DOHH2 (cell line): Measurements from ENCODE around the gene VWA3B.

ENCODE experiments used
- H3F3A ChIP-seq: fragments of 200-600 bp; sonication (generic), shearing (Covaris generic); 2 replicates; pipeline ENCODE4 v1.6.0; 2016; ENCODE audit warnings: antibody characterized with exemption, mild to moderate bottlenecking; ENCODE audit not compliant: control insufficient read depth, insufficient read depth
- H3K27ac ChIP-seq: fragments of 200-600 bp; sonication (generic); 2 replicates; pipeline ENCODE4 v1.5.1; 2014; ENCODE audit warnings: low read depth, mild to moderate bottlenecking, low read length, moderate library complexity
- H3K27me3 ChIP-seq: fragments of 200-600 bp; sonication (generic); 2 replicates; pipeline ENCODE4 v1.6.1; 2014; ENCODE audit warnings: mild to moderate bottlenecking, low read length, mixed read lengths; ENCODE audit not compliant: control insufficient read depth
- H3K36me3 ChIP-seq: fragments of 200-600 bp; sonication (generic); 2 replicates; pipeline ENCODE4 v1.6.1; 2014; ENCODE audit warnings: mild to moderate bottlenecking, low read length, moderate library complexity, mixed read lengths; ENCODE audit not compliant: control insufficient read depth
- H3K4me1 ChIP-seq: fragments of 200-600 bp; sonication (generic); 2 replicates; pipeline ENCODE4 v1.6.1; 2014; ENCODE audit warnings: mild to moderate bottlenecking, low read length, mixed read lengths; ENCODE audit not compliant: control insufficient read depth
- H3K4me2 ChIP-seq: fragments of 200-600 bp; sonication (generic); 2 replicates; pipeline ENCODE4 v1.6.0; 2014; ENCODE audit warnings: mild to moderate bottlenecking, low read length, moderate library complexity
- H3K4me3 ChIP-seq: fragments of 200-600 bp; sonication (generic); 2 replicates; pipeline ENCODE4 v1.5.1; 2014; ENCODE audit warnings: mild to moderate bottlenecking, low read length, mixed read lengths
- H3K79me2 ChIP-seq: fragments of 200-600 bp; sonication (generic); 2 replicates; pipeline ENCODE4 v1.6.1; 2014; ENCODE audit warnings: mild to moderate bottlenecking, low read length, mixed read lengths; ENCODE audit not compliant: control insufficient read depth
- H3K9me2 ChIP-seq: fragments of 200-600 bp; sonication (generic); replicated peaks from 2 replicates; pipeline ENCODE4 v1.6.1; 2014; ENCODE audit warnings: mild to moderate bottlenecking, low read length, mixed read lengths; ENCODE audit not compliant: control insufficient read depth
- H3K9me3 ChIP-seq: fragments of 200-600 bp; sonication (generic); 2 replicates; pipeline ENCODE4 v1.6.1; 2014; ENCODE audit warnings: antibody characterized with exemption, low read length, mixed read lengths; ENCODE audit not compliant: control insufficient read depth, insufficient read depth
- H4K20me1 ChIP-seq: fragments of 200-600 bp; sonication (generic); 2 replicates; pipeline ENCODE4 v1.6.0; 2014; ENCODE audit warnings: low read depth, mild to moderate bottlenecking, antibody characterized with exemption, low read length, moderate library complexity; ENCODE audit not compliant: control insufficient read depth, insufficient read depth
- EZH2phosphoT487 ChIP-seq: fragments of 200-600 bp; sonication (generic); IDR thresholded peaks from 2 replicates; pipeline ENCODE4 v1.6.1; 2017; ENCODE audit warnings: borderline replicate concordance, mild to moderate bottlenecking, antibody characterized with exemption, low read length, moderate library complexity, mixed read lengths
- TF ChIP-seq, protein P1 (sequence below): fragments of 200-600 bp; sonication (generic); IDR thresholded peaks from one replicate; pipeline ENCODE4 v1.5.1; 2014; ENCODE audit warnings: antibody characterized with exemption, mild to moderate bottlenecking, low read depth, low read length; ENCODE audit not compliant: poor library complexity, severe bottlenecking

Gene VWA3B

DNA sequence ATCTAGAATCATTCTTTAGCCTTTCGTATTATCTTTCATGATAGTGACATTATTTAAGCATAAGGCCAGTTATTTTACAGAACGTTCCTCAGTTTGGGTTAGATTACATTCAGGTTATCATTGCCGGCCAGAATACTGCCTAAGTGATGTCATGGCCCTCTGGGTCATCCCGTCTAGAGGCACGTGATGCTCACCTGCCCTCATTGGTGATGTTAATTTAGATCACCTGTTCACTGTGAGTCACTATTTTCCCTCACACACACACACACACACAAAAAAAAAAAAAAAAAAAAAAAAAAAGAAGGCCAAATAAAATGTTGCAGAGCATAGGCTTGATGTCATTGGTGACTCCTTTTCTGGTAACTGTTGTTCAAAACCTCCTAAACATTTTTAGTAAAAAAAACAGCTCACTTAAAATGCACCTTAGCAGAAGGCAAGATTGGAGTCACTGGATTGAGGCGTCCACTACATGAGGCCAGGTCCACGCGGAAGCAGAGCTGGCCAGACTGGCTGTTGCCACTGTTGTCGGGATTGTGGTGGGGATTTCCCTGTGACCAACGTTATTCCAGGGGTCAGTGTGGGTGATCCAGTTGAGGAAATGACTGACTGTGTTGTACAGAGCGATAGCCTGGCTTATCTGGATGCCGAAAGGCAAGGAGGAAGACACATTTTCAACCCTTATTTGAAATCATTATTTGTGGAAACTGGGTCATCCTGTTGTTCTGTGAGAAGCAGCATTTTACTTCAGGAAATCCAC, 207.1 kb downstream of the VWA3B start:
- Histone ChIP-seq H3K4me3 (no peak overlapping the region), H3K36me3 (no peaks in the 10 kb centered on the region), H3K79me2 (no peaks in the 10 kb centered on the region), H3F3A (no peaks in the 10 kb centered on the region), H3K4me2 (no peak overlapping the region), H4K20me1 (no peaks in the 10 kb centered on the region), H3K4me1 (no peaks in the 10 kb centered on the region), H3K27me3 (peaks cover 6% of the 10 kb centered on the region; the same call in 1 of the 2 replicates), H3K27ac (no peak overlapping the region), H3K9me2 (no peaks in the 10 kb centered on the region), H3K9me3 (no peaks in the 10 kb centered on the region)
- TF ChIP-seq EZH2phosphoT487: no peak
- TF ChIP-seq, protein P1, sequence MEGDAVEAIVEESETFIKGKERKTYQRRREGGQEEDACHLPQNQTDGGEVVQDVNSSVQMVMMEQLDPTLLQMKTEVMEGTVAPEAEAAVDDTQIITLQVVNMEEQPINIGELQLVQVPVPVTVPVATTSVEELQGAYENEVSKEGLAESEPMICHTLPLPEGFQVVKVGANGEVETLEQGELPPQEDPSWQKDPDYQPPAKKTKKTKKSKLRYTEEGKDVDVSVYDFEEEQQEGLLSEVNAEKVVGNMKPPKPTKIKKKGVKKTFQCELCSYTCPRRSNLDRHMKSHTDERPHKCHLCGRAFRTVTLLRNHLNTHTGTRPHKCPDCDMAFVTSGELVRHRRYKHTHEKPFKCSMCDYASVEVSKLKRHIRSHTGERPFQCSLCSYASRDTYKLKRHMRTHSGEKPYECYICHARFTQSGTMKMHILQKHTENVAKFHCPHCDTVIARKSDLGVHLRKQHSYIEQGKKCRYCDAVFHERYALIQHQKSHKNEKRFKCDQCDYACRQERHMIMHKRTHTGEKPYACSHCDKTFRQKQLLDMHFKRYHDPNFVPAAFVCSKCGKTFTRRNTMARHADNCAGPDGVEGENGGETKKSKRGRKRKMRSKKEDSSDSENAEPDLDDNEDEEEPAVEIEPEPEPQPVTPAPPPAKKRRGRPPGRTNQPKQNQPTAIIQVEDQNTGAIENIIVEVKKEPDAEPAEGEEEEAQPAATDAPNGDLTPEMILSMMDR: no peak

GRCh38 chr2:98294711-98295110, 207.7 kb downstream of the VWA3B start:
- H3K9me3 ChIP-seq: no peaks in the 10 kb centered on the region

DNA sequence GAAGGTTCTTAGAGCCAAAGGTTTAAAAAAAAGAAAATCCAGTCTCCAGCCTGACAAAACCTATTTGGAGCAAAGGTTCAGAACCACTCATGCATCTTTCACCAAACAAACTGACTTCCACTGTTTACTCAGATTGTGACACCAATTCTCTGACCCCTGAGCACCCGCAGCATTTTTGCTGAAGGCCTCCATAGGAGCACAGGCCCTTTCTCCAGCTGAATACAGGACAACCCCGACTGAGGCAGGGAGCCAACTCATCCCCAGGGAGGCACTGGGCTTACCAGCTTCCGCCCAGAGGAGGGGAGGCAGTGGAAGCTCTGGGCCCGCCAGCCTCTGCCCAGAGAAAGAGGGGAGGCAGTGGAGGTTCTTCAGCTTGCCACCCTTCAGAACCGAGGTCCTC, 208.3 kb downstream of the VWA3B start:
- H3K9me2 ChIP-seq: no peaks in the 10 kb centered on the region
- no peaks in the 10 kb centered on the region for H3K9me3 ChIP-seq
- H3K27ac ChIP-seq: no peak overlapping the region
- H3F3A ChIP-seq: no peaks in the 10 kb centered on the region
- H3K4me3 ChIP-seq: no peak overlapping the region
- H3K36me3 ChIP-seq: no peaks in the 10 kb centered on the region
- H3K4me2 ChIP-seq: no peak overlapping the region
- TF ChIP-seq EZH2phosphoT487: no peak
- TF ChIP-seq, protein P1: no peak
- H3K27me3 ChIP-seq: peaks cover 8% of the 10 kb centered on the region; the same call in 1 of the 2 replicates
- no peaks in the 10 kb centered on the region for H4K20me1 ChIP-seq
- no peaks in the 10 kb centered on the region for H3K4me1 ChIP-seq
- H3K79me2 ChIP-seq: no peaks in the 10 kb centered on the region

More at GRCh38 chr2:98294711-98295110, 207.7 kb downstream of the VWA3B start:
- H3K4me1 ChIP-seq: no peaks in the 10 kb centered on the region
- no peaks in the 10 kb centered on the region for H3K79me2 ChIP-seq
- H3K4me2 ChIP-seq: no peak overlapping the region
- H4K20me1 ChIP-seq: no peaks in the 10 kb centered on the region
- no peak overlapping the region for H3K4me3 ChIP-seq
- peaks cover 8% of the 10 kb centered on the region; the same call in 1 of the 2 replicates for H3K27me3 ChIP-seq
- H3F3A ChIP-seq: no peaks in the 10 kb centered on the region
- H3K36me3 ChIP-seq: no peaks in the 10 kb centered on the region
- TF ChIP-seq EZH2phosphoT487: no peak
- TF ChIP-seq, protein P1: no peak
- no peak overlapping the region for H3K27ac ChIP-seq
- no peaks in the 10 kb centered on the region for H3K9me2 ChIP-seq
